SJCRH30 (cell line): ENCODE measurements around the gene DTL. TPM values are rescaled to one million over a fixed set of nuclear protein-coding genes. Genes with fewer than 3 reads are reported as not detected.
A peak's percentile ranks its signal among the peaks of the same experiment; 100 is the strongest.

ENCODE experiments used
- DNase-seq, 2 experiments: peaks; one replicate each; pipeline ENCODE4 v3.0.0-alpha.2; 2015 to 2020
- H3K27ac ChIP-seq: fragments of 250-450 bp; sonication (Bioruptor Pico); 2 replicates; pipeline ENCODE4 v1.5.1; 2020; ENCODE audit warnings: mild to moderate bottlenecking, moderate library complexity
- H3K27me3 ChIP-seq: fragments of 250-450 bp; sonication (Bioruptor Pico); 2 replicates; pipeline ENCODE4 v1.5.1; 2020; ENCODE audit warnings: mild to moderate bottlenecking, moderate library complexity
- H3K36me3 ChIP-seq: fragments of 250-450 bp; sonication (Bioruptor Pico); 2 replicates; pipeline ENCODE4 v1.5.1; 2020; ENCODE audit warnings: mild to moderate bottlenecking, moderate library complexity
- H3K4me1 ChIP-seq: fragments of 250-450 bp; sonication (Bioruptor Pico); 2 replicates; pipeline ENCODE4 v1.5.1; 2020; ENCODE audit warnings: mild to moderate bottlenecking, moderate library complexity
- H3K4me3 ChIP-seq: fragments of 250-450 bp; sonication (Bioruptor Pico); 2 replicates; pipeline ENCODE4 v1.5.1; 2020; ENCODE audit warnings: mild to moderate bottlenecking, moderate library complexity
- H3K9me3 ChIP-seq: fragments of 250-450 bp; sonication (Bioruptor Pico); replicated peaks from 2 replicates; pipeline ENCODE4 v1.5.1; 2020; ENCODE audit warnings: mild to moderate bottlenecking, moderate library complexity
- total RNA-seq: library from RNA; depleted of rRNA; stranded (reverse); fragments of >200 nt; shearing (Covaris generic); gene quantifications from 2 replicates; pipeline ENCODE4 v1.2.3, GENCODE V29; 2014

DTL gene
- total RNA-seq, 1 experiment from 2014 or later, result 81.8 TPM

- H3K4me3 ChIP-seq, result no peak overlapping the region
- no peak for DNase-seq
- peaks cover 55% of the 10 kb centered on the region for H3K36me3 ChIP-seq
- H3K27ac ChIP-seq, result no peak overlapping the region
- H3K4me1 ChIP-seq, result no peaks in the 10 kb centered on the region
- H3K27me3 ChIP-seq, result no peaks in the 10 kb centered on the region
- H3K9me3 ChIP-seq, result 0 out of 2 replicates have a peak, but pooled peaks cover 5% of the 10 kb centered on the region
These were observed 62.8 kb downstream of the DTL start for GRCh38 chr1:212098310-212098709.

GRCh38 chr1:212098771-212099170, 63.2 kb downstream of the DTL start:
- no peak for DNase-seq
- Histone ChIP-seq H3K36me3 (peaks cover 59% of the 10 kb centered on the region), H3K4me3 (no peak overlapping the region), H3K9me3 (0 out of 2 replicates have a peak, but pooled peaks cover 5% of the 10 kb centered on the region), H3K27me3 (no peaks in the 10 kb centered on the region), H3K27ac (no peak overlapping the region), H3K4me1 (no peaks in the 10 kb centered on the region)

DNA sequence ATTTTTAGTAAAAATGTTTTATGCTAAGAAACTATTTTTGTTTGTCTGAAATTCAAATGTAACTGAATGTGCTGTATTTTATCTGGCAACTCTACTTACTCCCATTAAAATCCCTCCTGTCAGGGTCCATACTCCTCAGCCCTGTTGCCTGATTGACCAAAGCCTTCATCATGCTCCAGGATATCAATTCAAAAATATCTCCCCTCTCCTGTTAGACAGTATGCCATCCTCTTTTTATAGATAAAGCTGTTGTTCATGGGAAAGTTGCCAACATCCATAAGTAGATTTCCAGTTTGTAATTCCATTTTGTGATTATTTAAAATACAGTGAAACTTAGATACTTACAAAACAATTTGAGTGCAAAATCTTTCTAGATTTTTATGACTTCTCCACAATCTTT, 65.7 kb downstream of the DTL start:
- DNase-seq, result no peak
- Histone ChIP-seq H3K9me3 (0 out of 2 replicates have a peak, but pooled peaks cover 4% of the 10 kb centered on the region), H3K27ac (no peak overlapping the region), H3K4me3 (no peak overlapping the region), H3K4me1 (no peaks in the 10 kb centered on the region), H3K27me3 (no peaks in the 10 kb centered on the region), H3K36me3 (peaks cover 56% of the 10 kb centered on the region)

GRCh38 chr1:212101735-212102134, 66.2 kb downstream of the DTL start:
- Histone ChIP-seq H3K4me1 (no peaks in the 10 kb centered on the region), H3K4me3 (no peak overlapping the region), H3K9me3 (0 out of 2 replicates have a peak, but pooled peaks cover 3% of the 10 kb centered on the region), H3K36me3 (peaks cover 55% of the 10 kb centered on the region), H3K27me3 (no peaks in the 10 kb centered on the region), H3K27ac (no peak overlapping the region)
- DNase-seq, result no peak

- no peak for DNase-seq
- Histone ChIP-seq H3K36me3 (peaks cover 52% of the 10 kb centered on the region), H3K4me1 (no peaks in the 10 kb centered on the region), H3K4me3 (no peak overlapping the region), H3K9me3 (no peaks in the 10 kb centered on the region), H3K27ac (no peak overlapping the region), H3K27me3 (no peaks in the 10 kb centered on the region)
These were observed 69.2 kb downstream of the DTL start for GRCh38 chr1:212104586-212105325.

- Histone ChIP-seq H3K9me3 (no peaks in the 10 kb centered on the region), H3K27me3 (no peaks in the 10 kb centered on the region), H3K36me3 (peaks cover 45% of the 10 kb centered on the region), H3K4me1 (no peaks in the 10 kb centered on the region), H3K4me3 (no peak overlapping the region), H3K27ac (no peak overlapping the region)
- no peak for DNase-seq
These were observed 70.8 kb downstream of the DTL start for GRCh38 chr1:212106286-212106792.

- H3K4me3 ChIP-seq, result no peak overlapping the region
- H3K9me3 ChIP-seq, result no peaks in the 10 kb centered on the region
- H3K27me3 ChIP-seq, result no peaks in the 10 kb centered on the region
- peaks cover 42% of the 10 kb centered on the region for H3K36me3 ChIP-seq
- no peak for DNase-seq
- no peaks in the 10 kb centered on the region for H3K4me1 ChIP-seq
- no peak overlapping the region for H3K27ac ChIP-seq
These were observed 71.9 kb downstream of the DTL start for GRCh38 chr1:212107481-212107880.

GRCh38 chr1:212108187-212108586, 72.6 kb downstream of the DTL start:
- no peak overlapping the region for H3K27ac ChIP-seq
- DNase-seq, result no peak
- H3K36me3 ChIP-seq, result peaks cover 35% of the 10 kb centered on the region

DNA sequence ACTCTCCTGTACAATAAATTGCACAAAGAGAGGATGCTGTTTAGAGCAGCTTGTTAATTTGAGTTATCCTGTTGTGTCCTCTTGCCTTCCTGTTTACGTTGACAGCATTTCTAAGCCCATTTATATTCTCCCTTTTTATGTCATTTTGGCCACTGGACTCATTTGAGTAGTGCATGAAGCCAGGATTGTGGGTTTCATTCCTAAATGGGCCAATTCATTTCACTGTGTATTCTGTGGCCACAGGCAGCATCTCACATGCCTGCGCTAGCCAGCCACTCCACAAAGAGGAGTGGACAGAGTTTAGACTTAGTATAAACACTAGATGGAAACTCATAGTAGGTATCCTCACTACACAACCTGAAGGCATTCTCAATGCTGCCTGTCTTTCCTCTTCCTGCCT, 73.4 kb downstream of the DTL start:
- no peak for DNase-seq
- H3K9me3 ChIP-seq, result no peaks in the 10 kb centered on the region
- H3K4me3 ChIP-seq, result no peak overlapping the region
- H3K27ac ChIP-seq, result no peak overlapping the region
- no peaks in the 10 kb centered on the region for H3K27me3 ChIP-seq
- no peaks in the 10 kb centered on the region for H3K4me1 ChIP-seq
- peaks cover 27% of the 10 kb centered on the region for H3K36me3 ChIP-seq

More at GRCh38 chr1:212108187-212108586, 72.6 kb downstream of the DTL start:
- Histone ChIP-seq H3K27me3 (no peaks in the 10 kb centered on the region), H3K4me3 (no peak overlapping the region), H3K9me3 (no peaks in the 10 kb centered on the region), H3K4me1 (no peaks in the 10 kb centered on the region)

- no peak for DNase-seq
- Histone ChIP-seq H3K4me3 (no peak overlapping the region), H3K9me3 (no peaks in the 10 kb centered on the region), H3K36me3 (peaks cover 26% of the 10 kb centered on the region), H3K27ac (no peak overlapping the region), H3K27me3 (no peaks in the 10 kb centered on the region), H3K4me1 (no peaks in the 10 kb centered on the region)
These were observed 74.2 kb downstream of the DTL start for GRCh38 chr1:212109728-212110127.

- no peak overlapping the region for H3K4me3 ChIP-seq
- no peak for DNase-seq
- H3K27me3 ChIP-seq, result no peaks in the 10 kb centered on the region
- peaks cover 20% of the 10 kb centered on the region for H3K36me3 ChIP-seq
- no peaks in the 10 kb centered on the region for H3K4me1 ChIP-seq
- no peak overlapping the region for H3K27ac ChIP-seq
- H3K9me3 ChIP-seq, result no peaks in the 10 kb centered on the region
These were observed 75.1 kb downstream of the DTL start for GRCh38 chr1:212110617-212111016.

DNA sequence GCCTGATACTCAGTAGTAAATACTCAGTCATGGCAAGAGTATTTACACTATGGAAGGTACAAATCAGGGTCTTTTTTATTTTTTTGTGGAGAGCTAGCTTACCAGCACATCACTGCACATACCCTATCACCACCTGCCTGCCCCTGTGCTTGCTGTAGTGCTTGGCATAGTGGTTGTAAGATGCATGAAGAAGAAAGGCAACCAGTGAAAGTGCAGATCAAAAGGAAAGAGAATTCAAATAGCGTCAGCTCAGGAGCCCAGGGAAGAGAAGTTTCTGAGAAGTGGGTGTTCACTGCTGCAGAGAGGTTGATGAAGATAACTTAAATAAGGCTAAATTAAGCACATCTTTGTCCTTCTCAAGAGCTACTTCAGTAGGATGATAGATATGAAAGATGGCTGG, 76.0 kb downstream of the DTL start:
- no peak for DNase-seq

DNA sequence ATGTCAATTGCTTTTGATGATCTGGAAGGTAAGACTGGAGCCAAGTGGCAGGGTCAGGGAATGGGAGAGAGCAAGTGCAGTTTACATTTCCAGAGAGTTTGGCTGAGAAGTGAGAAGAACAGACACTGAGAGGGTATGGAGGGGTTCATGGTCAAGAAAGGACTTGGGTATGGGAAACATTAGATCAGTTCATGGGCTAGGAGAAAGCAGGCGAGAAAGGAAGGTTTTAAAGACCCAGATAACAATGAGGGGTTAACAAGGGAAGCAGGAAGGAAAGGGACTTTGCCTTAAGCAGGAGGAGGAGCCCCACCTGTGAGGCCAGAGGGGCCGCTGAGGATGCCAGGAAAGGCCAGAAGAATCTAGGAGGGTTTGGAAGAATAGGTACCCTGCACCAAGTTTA, 78.2 kb downstream of the DTL start:
- no peak overlapping the region for H3K4me3 ChIP-seq
- peaks cover 9% of the 10 kb centered on the region for H3K36me3 ChIP-seq
- H3K4me1 ChIP-seq, result no peaks in the 10 kb centered on the region
- no peak overlapping the region for H3K27ac ChIP-seq
- H3K9me3 ChIP-seq, result no peaks in the 10 kb centered on the region
- no peaks in the 10 kb centered on the region for H3K27me3 ChIP-seq
- no peak for DNase-seq

More for the DNA sequence above, 76.0 kb downstream of the DTL start:
- peaks cover 16% of the 10 kb centered on the region for H3K36me3 ChIP-seq
- no peaks in the 10 kb centered on the region for H3K4me1 ChIP-seq
- H3K4me3 ChIP-seq, result no peak overlapping the region
- H3K27ac ChIP-seq, result no peak overlapping the region
- H3K9me3 ChIP-seq, result no peaks in the 10 kb centered on the region
- H3K27me3 ChIP-seq, result no peaks in the 10 kb centered on the region

DNA sequence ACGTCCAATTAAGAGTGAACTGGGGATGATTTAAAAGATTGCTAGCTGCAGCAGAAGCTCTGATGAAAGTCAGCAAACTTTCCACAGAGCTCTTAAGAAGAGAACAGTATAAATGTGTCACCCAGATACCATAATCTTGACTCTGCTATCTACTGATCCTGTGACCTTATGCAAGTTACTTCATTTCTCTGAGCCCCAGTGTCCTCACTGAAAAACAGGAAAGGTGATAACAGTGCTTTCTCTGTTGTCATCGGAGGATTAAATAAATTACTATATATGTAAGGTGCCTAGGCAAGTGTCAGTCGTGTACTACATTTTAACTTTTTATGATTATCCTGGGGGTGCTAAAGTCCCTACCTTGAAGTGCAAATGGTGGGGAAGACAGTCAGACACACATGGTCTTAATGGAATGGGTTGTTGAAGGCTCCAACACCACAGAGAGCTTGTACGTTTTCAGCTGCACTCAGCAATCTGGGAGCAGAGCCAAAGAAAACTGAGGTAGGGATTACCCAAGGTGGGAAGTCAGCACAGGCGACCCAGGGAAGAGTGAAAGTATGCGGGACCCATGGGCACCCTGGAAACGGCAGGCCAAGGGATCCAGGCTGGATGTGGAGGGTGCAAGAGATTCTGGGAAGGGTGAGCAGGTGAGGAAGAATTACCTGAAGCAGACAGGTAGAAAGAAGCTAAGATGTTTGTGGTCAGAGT, 82.8 kb downstream of the DTL start:
- Histone ChIP-seq H3K27ac (no peak overlapping the region), H3K9me3 (peaks cover 3% of the 10 kb centered on the region; the same call in 1 of the 2 replicates), H3K4me3 (no peak overlapping the region), H3K36me3 (peaks cover 6% of the 10 kb centered on the region; the same call in 1 of the 2 replicates), H3K4me1 (no peaks in the 10 kb centered on the region), H3K27me3 (no peaks in the 10 kb centered on the region)
- DNase-seq, result peak in 1 of 2 experiments; percentile 30

DNA sequence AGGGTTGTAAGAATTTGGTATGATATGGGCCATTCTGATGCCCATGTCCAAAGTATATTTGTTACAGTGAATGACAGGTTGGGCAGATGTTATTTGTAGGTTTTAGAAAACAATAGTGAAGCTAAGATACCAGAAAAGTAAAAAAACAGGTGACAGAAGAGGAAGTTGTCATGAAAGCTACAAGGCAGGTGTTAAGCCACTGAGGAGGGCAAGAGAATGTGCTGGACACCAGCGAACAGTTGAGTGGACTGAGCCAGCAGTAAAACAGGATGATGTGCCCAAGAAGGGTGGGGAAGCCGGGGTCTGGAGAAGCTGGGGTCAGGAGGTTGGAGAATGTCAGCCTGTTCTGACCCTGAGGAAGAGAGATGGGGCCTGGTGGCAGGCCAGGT, 83.3 kb downstream of the DTL start:
- Histone ChIP-seq H3K27ac (no peak overlapping the region), H3K4me3 (no peak overlapping the region), H3K27me3 (no peaks in the 10 kb centered on the region), H3K36me3 (peaks cover 6% of the 10 kb centered on the region; the same call in 1 of the 2 replicates), H3K4me1 (no peaks in the 10 kb centered on the region), H3K9me3 (peaks cover 3% of the 10 kb centered on the region; the same call in 1 of the 2 replicates)
- no peak for DNase-seq
